GM12878 (cell line): ENCODE data around the gene USP21. TPM values are rescaled to one million over a fixed set of nuclear protein-coding genes. Genes with fewer than 3 reads are reported as not detected.

ENCODE experiments used
- BHLHE40 ChIP-seq, 2 experiments: fragments of 450-650 bp in 1 of 2; IDR thresholded peaks; 2 replicates each; pipeline ENCODE4 v1.6.1; 2011 to 2017; ENCODE audit warnings: low read depth in 2 of 2, borderline replicate concordance in 1 of 2, improper control_type of control experiment in 1 of 2, low read length in 1 of 2, mild to moderate bottlenecking in 1 of 2
- CBFB ChIP-seq: IDR thresholded peaks from 2 replicates; pipeline ENCODE4 v1.6.1; 2016; ENCODE audit warnings: antibody characterized with exemption, low read depth
- CHD4 ChIP-seq: fragments of 200-600 bp; sonication (generic); IDR thresholded peaks from 2 replicates; pipeline ENCODE4 v1.6.1; 2016; ENCODE audit warnings: mild to moderate bottlenecking
- FOS ChIP-seq: IDR thresholded peaks from 3 replicates; pipeline ENCODE4 v1.6.1; 2011; ENCODE audit warnings: borderline replicate concordance; ENCODE audit not compliant: insufficient read length; ENCODE audit errors: extremely low read depth
- FOXM1 ChIP-seq: IDR thresholded peaks from 2 replicates; pipeline ENCODE4 v1.6.1; 2012; ENCODE audit warnings: low read depth, mild to moderate bottlenecking, inconsistent platforms, low read length, moderate library complexity
- JUNB ChIP-seq: IDR thresholded peaks from 2 replicates; pipeline ENCODE4 v1.6.1; 2016; ENCODE audit warnings: antibody characterized with exemption, mild to moderate bottlenecking
- KLF5 ChIP-seq: fragments of 450-650 bp; IDR thresholded peaks from 2 replicates; pipeline ENCODE4 v1.6.1; 2014; ENCODE audit warnings: mild to moderate bottlenecking; ENCODE audit not compliant: partially characterized antibody
- MYB ChIP-seq: fragments of 150-350 bp; IDR thresholded peaks from 2 replicates; pipeline ENCODE4 v1.6.1; 2014; ENCODE audit warnings: mild to moderate bottlenecking, low read depth, low read length, borderline replicate concordance
- NR2F1 ChIP-seq: fragments of 450-650 bp; conservative IDR thresholded peaks from 2 replicates; pipeline ENCODE4 v1.6.1; 2017; ENCODE audit warnings: mild to moderate bottlenecking
- POLR2A ChIP-seq: IDR thresholded peaks from 2 replicates; pipeline ENCODE4 v1.6.1; 2011; ENCODE audit warnings: low read depth, mild to moderate bottlenecking, low read length
- TAF1 ChIP-seq: IDR thresholded peaks from 2 replicates; pipeline ENCODE4 v1.6.1; 2011; ENCODE audit warnings: mild to moderate bottlenecking, low read depth, low read length, borderline replicate concordance
- TCF12 ChIP-seq: IDR thresholded peaks from 2 replicates; pipeline ENCODE4 v1.6.1; 2011; ENCODE audit warnings: low read depth, mild to moderate bottlenecking, low read length
- polyA plus RNA-seq, 11 experiments: library from polyadenylated mRNA; depleted of rRNA in 4 of 11; unstranded in 6 of 11; stranded (reverse) in 5 of 11; fragments of >200 nt; fragmentation: Nextera tagmentation in 4 of 11; fragmentation: Illumina TruSeq in 1 of 11; extraction: Ambion mirVana in 4 of 11; extraction: Trizol in 1 of 11; gene quantifications; 1 replicate in 1 of 11; 2 replicates in 10 of 11; pipeline versions ENCODE4 v1.2.1 to v1.2.3, GENCODE V29; 2011 to 2016; ENCODE audit warnings: inconsistent platforms in 2 of 11, missing spikeins in 2 of 11, low read depth in 1 of 11
- total RNA-seq, 4 experiments: library from RNA; depleted of rRNA in 3 of 4; stranded (reverse); fragments of >200 nt in 3 of 4; fragmentation: Illumina TruSeq in 1 of 4; extraction: Trizol in 1 of 4; gene quantifications; 2 replicates each; pipeline versions ENCODE4 v1.2.1 to v1.2.3, GENCODE V29; 2013 to 2021
- TF ChIP-seq, protein P1 (sequence below): fragments of 450-650 bp; IDR thresholded peaks from 2 replicates; pipeline ENCODE4 v1.6.1; 2017; ENCODE audit warnings: mild to moderate bottlenecking, low read depth, inconsistent platforms; ENCODE audit not compliant: poor library complexity, severe bottlenecking
- TF ChIP-seq, protein P2 (sequence below): IDR thresholded peaks from 2 replicates; pipeline ENCODE4 v1.6.1; 2012; ENCODE audit warnings: low read depth, low read length, improper control_type of control experiment
- TF ChIP-seq, protein P3 (sequence below): IDR thresholded peaks from 2 replicates; pipeline ENCODE4 v1.6.1; 2011; ENCODE audit warnings: low read depth, low read length, improper control_type of control experiment, borderline replicate concordance
- TF ChIP-seq, protein P4 (sequence below): fragments of 450-650 bp; formaldehyde crosslinking; IDR thresholded peaks from 2 replicates; pipeline ENCODE4 v1.4.0; 2020; ENCODE audit warnings: mild to moderate bottlenecking, moderate library complexity

The USP21 gene
- total and polyA plus RNA-seq, 10 of the 15 experiments (the other 5 are each of a cell fraction or from before 2014, with no cell fraction given), result 3.2 to 28.6 (median 16.6) TPM

DNA sequence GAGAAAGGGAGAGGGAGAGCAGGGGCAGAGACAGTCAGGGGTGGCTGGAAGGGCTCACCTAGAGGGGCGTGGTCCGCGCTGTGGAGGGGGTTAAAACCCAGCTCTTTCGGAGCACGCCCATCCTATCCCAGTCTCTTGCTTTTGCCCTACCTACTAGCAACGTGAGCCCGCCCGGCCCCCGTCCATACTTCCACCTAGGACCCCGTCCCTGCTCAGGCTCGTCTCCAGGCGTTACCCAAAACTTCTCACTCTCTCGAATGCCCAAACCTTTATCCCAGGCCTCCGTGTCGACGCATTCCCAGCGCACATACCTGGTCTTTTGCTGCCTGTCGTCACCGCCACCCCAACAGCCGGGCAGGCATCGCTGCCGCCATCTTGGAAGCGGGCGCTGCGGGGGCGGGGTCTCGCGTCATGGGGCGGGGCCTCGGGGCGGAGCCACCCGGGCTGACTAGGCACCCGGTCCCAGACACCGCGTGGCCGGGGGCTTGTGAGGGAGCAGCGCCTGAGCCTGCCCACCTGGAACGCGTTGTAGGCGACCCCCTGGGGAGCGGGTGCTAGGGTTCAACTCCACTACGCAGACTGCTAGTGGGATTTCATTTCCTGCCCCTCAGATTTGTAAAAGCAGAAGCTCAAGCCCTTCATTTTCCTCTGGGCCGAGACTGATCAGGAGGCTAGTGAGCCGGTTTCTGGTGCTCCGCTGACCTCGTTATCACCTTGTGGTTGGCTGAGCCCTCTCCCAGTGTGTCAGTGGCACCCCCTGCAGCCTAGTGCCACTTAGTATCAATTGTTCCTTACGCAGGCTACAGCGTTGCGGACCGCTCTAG lies 18.0 kb downstream of the USP21 start, which contains the start of gene B4GALT3 (continued):
- TF ChIP-seq, protein P1, sequence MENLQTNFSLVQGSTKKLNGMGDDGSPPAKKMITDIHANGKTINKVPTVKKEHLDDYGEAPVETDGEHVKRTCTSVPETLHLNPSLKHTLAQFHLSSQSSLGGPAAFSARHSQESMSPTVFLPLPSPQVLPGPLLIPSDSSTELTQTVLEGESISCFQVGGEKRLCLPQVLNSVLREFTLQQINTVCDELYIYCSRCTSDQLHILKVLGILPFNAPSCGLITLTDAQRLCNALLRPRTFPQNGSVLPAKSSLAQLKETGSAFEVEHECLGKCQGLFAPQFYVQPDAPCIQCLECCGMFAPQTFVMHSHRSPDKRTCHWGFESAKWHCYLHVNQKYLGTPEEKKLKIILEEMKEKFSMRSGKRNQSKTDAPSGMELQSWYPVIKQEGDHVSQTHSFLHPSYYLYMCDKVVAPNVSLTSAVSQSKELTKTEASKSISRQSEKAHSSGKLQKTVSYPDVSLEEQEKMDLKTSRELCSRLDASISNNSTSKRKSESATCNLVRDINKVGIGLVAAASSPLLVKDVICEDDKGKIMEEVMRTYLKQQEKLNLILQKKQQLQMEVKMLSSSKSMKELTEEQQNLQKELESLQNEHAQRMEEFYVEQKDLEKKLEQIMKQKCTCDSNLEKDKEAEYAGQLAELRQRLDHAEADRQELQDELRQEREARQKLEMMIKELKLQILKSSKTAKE, result no peak
- TF ChIP-seq NR2F1, result peak; percentile 81; the same call in 1 of the 2 replicates
- TF ChIP-seq FOS, result no peak
- peak; percentile 51; the same call in 1 of the 2 replicates for TF ChIP-seq TCF12
- TF ChIP-seq CBFB, result 0 out of 2 replicates have a peak, but pooled peaks have one; percentile 43
- TF ChIP-seq, protein P2, sequence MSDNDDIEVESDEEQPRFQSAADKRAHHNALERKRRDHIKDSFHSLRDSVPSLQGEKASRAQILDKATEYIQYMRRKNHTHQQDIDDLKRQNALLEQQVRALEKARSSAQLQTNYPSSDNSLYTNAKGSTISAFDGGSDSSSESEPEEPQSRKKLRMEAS, result peak; percentile 50; the same call in 1 of the 2 replicates
- TF ChIP-seq CHD4, result no peak
- TF ChIP-seq, protein P3, sequence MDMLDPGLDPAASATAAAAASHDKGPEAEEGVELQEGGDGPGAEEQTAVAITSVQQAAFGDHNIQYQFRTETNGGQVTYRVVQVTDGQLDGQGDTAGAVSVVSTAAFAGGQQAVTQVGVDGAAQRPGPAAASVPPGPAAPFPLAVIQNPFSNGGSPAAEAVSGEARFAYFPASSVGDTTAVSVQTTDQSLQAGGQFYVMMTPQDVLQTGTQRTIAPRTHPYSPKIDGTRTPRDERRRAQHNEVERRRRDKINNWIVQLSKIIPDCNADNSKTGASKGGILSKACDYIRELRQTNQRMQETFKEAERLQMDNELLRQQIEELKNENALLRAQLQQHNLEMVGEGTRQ, result no peak
- TF ChIP-seq FOXM1, result no peak
- no peak for TF ChIP-seq BHLHE40 (IDR thresholded peaks at IDR 0.05; ENCODE audit: borderline replicate concordance in 1 of 2, low read depth in 2 of 2, low read length in 1 of 2)
- TF ChIP-seq, protein P4, sequence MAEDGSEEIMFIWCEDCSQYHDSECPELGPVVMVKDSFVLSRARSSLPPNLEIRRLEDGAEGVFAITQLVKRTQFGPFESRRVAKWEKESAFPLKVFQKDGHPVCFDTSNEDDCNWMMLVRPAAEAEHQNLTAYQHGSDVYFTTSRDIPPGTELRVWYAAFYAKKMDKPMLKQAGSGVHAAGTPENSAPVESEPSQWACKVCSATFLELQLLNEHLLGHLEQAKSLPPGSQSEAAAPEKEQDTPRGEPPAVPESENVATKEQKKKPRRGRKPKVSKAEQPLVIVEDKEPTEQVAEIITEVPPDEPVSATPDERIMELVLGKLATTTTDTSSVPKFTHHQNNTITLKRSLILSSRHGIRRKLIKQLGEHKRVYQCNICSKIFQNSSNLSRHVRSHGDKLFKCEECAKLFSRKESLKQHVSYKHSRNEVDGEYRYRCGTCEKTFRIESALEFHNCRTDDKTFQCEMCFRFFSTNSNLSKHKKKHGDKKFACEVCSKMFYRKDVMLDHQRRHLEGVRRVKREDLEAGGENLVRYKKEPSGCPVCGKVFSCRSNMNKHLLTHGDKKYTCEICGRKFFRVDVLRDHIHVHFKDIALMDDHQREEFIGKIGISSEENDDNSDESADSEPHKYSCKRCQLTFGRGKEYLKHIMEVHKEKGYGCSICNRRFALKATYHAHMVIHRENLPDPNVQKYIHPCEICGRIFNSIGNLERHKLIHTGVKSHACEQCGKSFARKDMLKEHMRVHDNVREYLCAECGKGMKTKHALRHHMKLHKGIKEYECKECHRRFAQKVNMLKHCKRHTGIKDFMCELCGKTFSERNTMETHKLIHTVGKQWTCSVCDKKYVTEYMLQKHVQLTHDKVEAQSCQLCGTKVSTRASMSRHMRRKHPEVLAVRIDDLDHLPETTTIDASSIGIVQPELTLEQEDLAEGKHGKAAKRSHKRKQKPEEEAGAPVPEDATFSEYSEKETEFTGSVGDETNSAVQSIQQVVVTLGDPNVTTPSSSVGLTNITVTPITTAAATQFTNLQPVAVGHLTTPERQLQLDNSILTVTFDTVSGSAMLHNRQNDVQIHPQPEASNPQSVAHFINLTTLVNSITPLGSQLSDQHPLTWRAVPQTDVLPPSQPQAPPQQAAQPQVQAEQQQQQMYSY (CRISPR knock-in tag), result no peak
- peak; percentile 94 for TF ChIP-seq POLR2A
- no peak for TF ChIP-seq JUNB
- no peak for TF ChIP-seq KLF5
- no peak for TF ChIP-seq MYB
- TF ChIP-seq TAF1, result peak; percentile 89; the same call in 1 of the 2 replicates
- TF ChIP-seq, all 136 proteins: peak for 34
